DMS114 treated with DMSO at 0.1 percent for 48 hours (cell line): Measurements from ENCODE around the gene HECW1.
"Not testable (repeated sequence)": the region's sequence is repeated elsewhere in the genome, so short reads cannot be mapped to it uniquely, and the experiment has no call there.

ENCODE experiments used
- DNase-seq: peaks from one replicate; lab custom pipeline; 2025; ENCODE audit not compliant: unreplicated experiment; lab: John Stamatoyannopoulos, UW

The HECW1 gene

DNA sequence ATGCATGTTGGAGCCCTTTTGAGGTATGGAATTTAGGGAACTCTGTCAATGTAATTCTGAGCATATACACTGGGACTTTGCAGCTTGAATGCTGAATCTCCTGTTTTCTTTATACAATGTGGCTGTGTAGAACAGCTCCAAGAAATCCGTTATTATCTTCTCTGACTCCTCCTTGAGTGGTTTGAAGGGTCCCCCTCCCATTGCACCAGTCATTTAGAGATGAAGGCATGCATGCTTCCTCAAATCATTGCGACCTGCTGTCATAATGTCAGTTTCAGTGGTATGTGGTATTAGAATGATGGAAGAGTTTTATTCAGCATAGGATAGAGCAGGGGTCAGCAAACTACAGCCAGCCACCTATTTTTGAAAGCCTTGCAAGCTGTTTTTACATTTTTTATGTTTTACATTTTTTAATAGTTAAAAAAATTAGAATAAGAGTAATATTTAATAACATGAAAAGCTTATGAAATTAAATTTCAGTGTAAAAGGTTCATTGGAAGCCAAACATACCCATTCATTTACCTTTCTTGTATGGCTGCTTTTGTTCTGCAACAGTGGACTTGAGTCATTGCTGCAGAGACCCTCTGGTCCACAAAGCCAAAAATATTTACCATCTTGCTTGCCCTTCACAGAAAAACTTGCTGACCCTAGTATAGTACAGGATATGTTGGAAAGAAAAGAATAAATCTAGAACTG is 478.6 kb downstream of the HECW1 start:
- no peak for DNase-seq

- no peak for DNase-seq
These were observed 479.2 kb downstream of the HECW1 start for GRCh38 chr7:43591558-43592180.

- DNase-seq, result no peak
These were observed 479.9 kb downstream of the HECW1 start for GRCh38 chr7:43592326-43592725.

GRCh38 chr7:43593010-43593409 is 480.6 kb downstream of the HECW1 start:
- DNase-seq, result no peak

GRCh38 chr7:43594020-43594419 is 481.6 kb downstream of the HECW1 start:
- no peak for DNase-seq

DNA sequence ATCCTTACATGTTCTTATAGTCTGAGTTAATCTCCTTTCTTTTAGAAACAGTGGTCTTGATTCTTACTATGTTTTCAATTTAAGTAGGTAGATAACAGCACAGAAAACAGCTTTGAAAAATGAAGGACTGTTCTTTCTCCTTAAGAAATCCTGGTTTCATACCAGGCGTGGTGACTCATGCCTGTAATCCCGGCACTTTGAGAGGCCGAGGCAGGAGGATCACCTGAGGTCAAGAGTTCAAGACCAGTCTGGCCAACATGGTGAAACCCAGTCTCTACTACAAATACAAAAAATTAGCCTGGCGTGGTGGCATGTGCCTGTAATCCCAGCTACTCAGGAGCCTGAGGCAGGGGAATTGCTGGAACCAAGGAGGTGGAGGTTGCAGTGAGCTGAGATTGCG is 484.0 kb downstream of the HECW1 start:
- not testable (repeated sequence) for DNase-seq

- no peak for DNase-seq
These were observed 487.6 kb downstream of the HECW1 start for GRCh38 chr7:43600056-43600455.

- no peak for DNase-seq
These were observed 489.8 kb downstream of the HECW1 start for GRCh38 chr7:43602256-43602655.

DNA sequence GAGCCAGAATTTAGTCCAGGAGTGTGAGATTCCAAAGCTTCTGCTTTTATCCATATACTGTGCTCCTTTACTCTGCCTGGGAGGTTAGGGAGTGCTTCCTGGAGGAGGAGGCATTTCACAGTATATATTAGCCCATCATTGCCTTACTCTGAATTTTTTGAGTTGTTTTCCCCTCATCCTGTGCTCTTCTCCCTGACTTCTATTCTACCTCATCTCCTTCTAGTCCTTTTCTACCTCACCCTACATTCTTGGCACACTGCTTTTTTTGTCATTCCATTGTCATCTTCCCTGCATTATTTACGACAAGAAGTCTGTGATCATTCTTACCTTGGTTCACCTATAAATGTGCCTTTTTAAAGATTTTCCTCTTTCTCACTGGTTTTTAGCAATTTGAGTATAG is 491.8 kb downstream of the HECW1 start:
- DNase-seq, result no peak

DNA sequence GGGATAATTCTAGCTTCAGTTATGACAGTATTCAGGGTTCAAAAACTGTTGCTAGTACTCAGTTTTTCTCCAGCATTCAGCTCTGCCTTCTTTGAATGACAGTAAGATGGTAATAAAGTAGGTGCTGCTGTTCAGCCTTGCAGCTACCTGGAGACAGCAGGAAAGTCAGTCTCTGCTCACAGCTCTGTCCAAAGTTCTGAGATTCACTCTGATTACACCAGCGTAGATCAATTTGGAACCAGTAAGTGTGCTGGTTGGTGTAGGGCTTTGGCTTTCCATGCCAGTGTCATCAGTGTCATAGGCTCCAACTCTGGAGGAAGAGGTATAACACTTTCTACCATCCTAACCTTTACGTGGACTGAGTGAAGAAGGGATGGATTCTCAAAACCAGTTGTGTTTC is 496.6 kb downstream of the HECW1 start:
- DNase-seq, result no peak

DNA sequence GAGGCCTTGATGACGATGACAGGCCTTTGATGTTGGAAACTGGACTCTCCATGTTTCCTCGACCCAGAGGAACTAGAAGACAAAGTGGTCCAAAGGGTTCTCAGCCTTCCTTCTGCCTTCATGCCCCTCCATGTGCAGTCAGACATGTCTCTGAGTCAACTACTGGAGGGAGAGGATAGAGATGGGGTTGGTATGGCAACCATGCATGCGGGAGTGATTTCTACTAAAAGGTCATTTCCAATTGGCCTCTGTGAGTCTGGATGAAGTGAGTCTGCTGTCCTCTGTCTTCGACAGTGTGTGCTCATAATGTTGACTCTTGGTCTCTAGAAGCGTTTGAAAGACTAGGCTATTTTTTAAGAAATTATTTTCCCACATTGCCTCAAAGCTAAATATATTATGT is 499.7 kb downstream of the HECW1 start:
- DNase-seq, result no peak

DNA sequence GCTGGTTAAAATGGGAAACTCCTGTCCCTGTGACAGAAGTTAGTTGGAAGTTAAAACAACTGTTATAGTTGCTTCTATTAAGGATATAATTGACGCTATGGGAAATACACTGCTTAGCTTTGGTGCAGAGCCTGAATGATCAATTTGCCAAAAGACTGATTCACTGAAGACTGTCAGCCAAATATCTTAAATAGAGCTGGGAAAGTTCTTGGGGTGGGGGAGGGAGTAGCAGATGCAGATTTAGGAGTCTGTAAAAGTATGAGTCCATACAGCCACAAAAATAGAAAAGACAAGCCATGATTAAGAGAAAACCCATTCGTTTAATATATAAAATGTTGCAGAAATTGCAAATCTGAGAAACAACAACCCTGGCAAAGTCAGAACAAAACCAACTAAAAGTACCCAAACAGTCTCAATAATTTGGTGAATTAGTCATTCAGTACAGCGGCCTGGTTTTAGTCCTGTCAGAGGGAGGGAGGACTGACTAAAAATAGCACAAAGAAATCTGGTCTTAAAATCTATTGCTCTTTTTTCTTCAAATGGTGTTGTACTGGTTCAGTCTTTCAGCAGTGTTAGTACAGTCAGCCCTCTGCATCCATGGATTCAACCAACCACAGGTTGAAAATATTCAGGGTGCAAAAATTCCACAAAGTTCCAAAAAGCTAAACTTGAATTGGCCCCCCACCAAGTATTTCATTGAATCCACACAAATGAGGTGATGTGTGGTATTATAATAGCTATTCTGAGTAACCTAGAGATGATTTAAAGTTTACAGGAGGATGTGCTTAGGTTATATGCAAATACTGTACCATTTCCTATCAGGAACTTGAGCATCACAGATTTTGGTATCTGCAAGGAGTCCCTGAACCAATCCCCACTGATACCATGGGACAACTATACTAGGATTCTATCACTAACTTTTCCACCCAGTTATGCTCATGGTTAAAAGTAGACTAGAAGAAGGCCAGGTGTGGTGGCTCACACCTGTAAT is 500.4 kb downstream of the HECW1 start:
- DNase-seq, result no peak
